CD14-positive monocyte (primary cell): ENCODE measurements around the gene TMEM144. TPM values are rescaled to one million over a fixed set of nuclear protein-coding genes. Genes with fewer than 3 reads are reported as not detected.

Experiments used
- DNase-seq, 3 donors: peaks; one replicate each; pipeline ENCODE4 v3.0.0-alpha.2; 2011 to 2022
- H2AFZ ChIP-seq: 2 replicates; pipeline ENCODE4 v1.6.0; 2012; ENCODE audit warnings: mild to moderate bottlenecking, low read depth, low read length, inconsistent platforms; ENCODE audit not compliant: insufficient read depth, poor library complexity, severe bottlenecking
- H3K27ac ChIP-seq, 2 donors: 1 replicate in 1 of 2; 2 replicates in 1 of 2; pipeline ENCODE4 v1.5.1; 2012 to 2013; ENCODE audit warnings: low read length in 2 of 2, control low read depth in 1 of 2, inconsistent platforms in 1 of 2, low read depth in 1 of 2, mild to moderate bottlenecking in 1 of 2
- H3K27me3 ChIP-seq, 2 donors: one replicate each; pipeline versions ENCODE4 v1.6.0 to v1.6.1; 2011 to 2013; ENCODE audit warnings: low read length in 2 of 2; ENCODE audit not compliant: control insufficient read depth in 2 of 2, insufficient read depth in 2 of 2
- H3K36me3 ChIP-seq, 2 donors: replicated peaks in 1 of 2; 1 replicate in 1 of 2; 2 replicates in 1 of 2; pipeline versions ENCODE4 v1.5.1 to v1.6.1; 2012 to 2013; ENCODE audit warnings: low read length in 2 of 2, control low read depth in 1 of 2, inconsistent platforms in 1 of 2, mild to moderate bottlenecking in 1 of 2; ENCODE audit not compliant: insufficient read depth in 2 of 2, control insufficient read depth in 1 of 2
- H3K4me1 ChIP-seq, 2 donors: 1 replicate in 1 of 2; 2 replicates in 1 of 2; pipeline versions ENCODE4 v1.5.1 to v1.6.1; 2012 to 2013; ENCODE audit warnings: low read length in 2 of 2, control low read depth in 1 of 2, inconsistent platforms in 1 of 2, mild to moderate bottlenecking in 1 of 2, moderate library complexity in 1 of 2; ENCODE audit not compliant: insufficient read depth in 2 of 2, control insufficient read depth in 1 of 2
- H3K4me2 ChIP-seq: replicated peaks from 2 replicates; pipeline ENCODE3; 2012; ENCODE audit warnings: low read length, moderate library complexity, mild to moderate bottlenecking; ENCODE audit not compliant: poor library complexity, severe bottlenecking; ENCODE audit errors: extremely low read depth
- H3K4me3 ChIP-seq, 3 experiments: fragments of 200-600 bp in 1 of 3; sonication (generic) in 1 of 3; replicated peaks in 1 of 3; 1 replicate in 2 of 3; 2 replicates in 1 of 3; pipeline ENCODE4 v1.5.1; 2011 to 2013; ENCODE audit warnings: low read length in 3 of 3, mild to moderate bottlenecking in 3 of 3, control low read depth in 2 of 3, low read depth in 2 of 3, inconsistent platforms in 1 of 3, moderate library complexity in 1 of 3
- H3K79me2 ChIP-seq: 2 replicates; pipeline ENCODE4 v1.6.0; 2012; ENCODE audit warnings: mild to moderate bottlenecking, control low read depth, inconsistent platforms, low read length, moderate library complexity; ENCODE audit not compliant: insufficient read depth
- H3K9ac ChIP-seq: 2 replicates; pipeline ENCODE4 v1.6.0; 2017; ENCODE audit warnings: low read length, mild to moderate bottlenecking; ENCODE audit not compliant: insufficient read depth, poor library complexity, severe bottlenecking
- H3K9me3 ChIP-seq, 2 donors: replicated peaks in 1 of 2; 1 replicate in 1 of 2; 2 replicates in 1 of 2; pipeline versions ENCODE4 v1.5.1 to v1.6.1; 2012 to 2013; ENCODE audit warnings: low read length in 2 of 2, control low read depth in 1 of 2; ENCODE audit not compliant: control insufficient read depth in 1 of 2, insufficient read depth in 1 of 2
- H4K20me1 ChIP-seq: 2 replicates; pipeline ENCODE4 v1.6.0; 2012; ENCODE audit warnings: mild to moderate bottlenecking, low read length, control low read depth, moderate library complexity; ENCODE audit not compliant: insufficient read depth
- H3K27ac Mint-ChIP-seq, 7 donors: one replicate each; pipeline ENCODE4 v1.8.0; 2020; ENCODE audit warnings: mild to moderate bottlenecking in 7 of 7, mixed read lengths in 7 of 7, moderate library complexity in 6 of 7, inconsistent platforms in 2 of 7
- H3K27me3 Mint-ChIP-seq, 3 donors: one replicate each; pipeline ENCODE4 v1.8.0; 2021 to 2022; ENCODE audit warnings: low read depth in 3 of 3, mild to moderate bottlenecking in 3 of 3, mixed read lengths in 3 of 3, moderate library complexity in 3 of 3, inconsistent platforms in 1 of 3
- H3K36me3 Mint-ChIP-seq, 2 donors: one replicate each; pipeline ENCODE4 v1.8.0; 2020; ENCODE audit warnings: mixed read lengths in 2 of 2, inconsistent platforms in 1 of 2, mild to moderate bottlenecking in 1 of 2
- H3K4me1 Mint-ChIP-seq: one replicate; pipeline ENCODE4 v1.8.0; 2020; ENCODE audit warnings: mild to moderate bottlenecking, mixed read lengths
- H3K4me3 Mint-ChIP-seq, 2 donors: one replicate each; pipeline ENCODE4 v1.8.0; 2020; ENCODE audit warnings: mild to moderate bottlenecking in 2 of 2, mixed read lengths in 2 of 2, moderate library complexity in 1 of 2
- H3K9me3 Mint-ChIP-seq, 7 donors: one replicate each; pipeline ENCODE4 v1.8.0; 2020 to 2022; ENCODE audit warnings: mixed read lengths in 7 of 7, mild to moderate bottlenecking in 6 of 7, moderate library complexity in 6 of 7, inconsistent platforms in 2 of 7
- CTCF ChIP-seq: fragments of 200-600 bp; IDR thresholded peaks from one replicate; pipeline ENCODE4 v1.8.0; 2022; ENCODE audit warnings: antibody characterized with exemption, mild to moderate bottlenecking
- WGBS: methylation state at CpG from one replicate; pipeline ENCODE4 v1.1.5; 2013; ENCODE audit warnings: missing lambda C conversion rate; ENCODE audit not compliant: insufficient coverage; 5-methylcytosine and 5-hydroxymethylcytosine counted together
- intact Hi-C, 2 donors: fragments of 100-400 bp; cut with micrococcal nuclease; formaldehyde crosslinking; loops; one replicate each; pipeline versions ENCODE4 v1.15.0 to v1.15.1; 2023
- polyA plus RNA-seq, 3 donors: library from polyadenylated mRNA; depleted of rRNA in 1 of 3; unstranded in 2 of 3; stranded (reverse) in 1 of 3; fragments of 300-500 nt in 2 of 3; fragments of >200 nt in 1 of 3; fragmentation: Illumina TruSeq in 2 of 3; gene quantifications; 1 replicate in 2 of 3; 2 replicates in 1 of 3; pipeline ENCODE4 v1.2.3, GENCODE V29; 2012 to 2021

TMEM144 gene
- polyA plus RNA-seq, 3 donors = 1.0 to 27.9 (median 1.5) TPM

- H3K36me3 ChIP-seq = no peaks in the 10 kb centered on the region
Measured at GRCh38 chr4:158280856-158281255, 70.6 kb downstream of the TMEM144 start.

GRCh38 chr4:158282252-158282651 lies 72.0 kb downstream of the TMEM144 start:
- no peak overlapping the region for H3K4me3 Mint-ChIP-seq
- Histone ChIP-seq H3K4me2 (no peak overlapping the region), H3K9ac (no peak overlapping the region)

More at GRCh38 chr4:158280856-158281255, 70.6 kb downstream of the TMEM144 start:
- H3K4me2 ChIP-seq = no peak overlapping the region
- no peaks in the 10 kb centered on the region for H3K4me1 ChIP-seq
- Mint-ChIP-seq H3K27ac (peak overlapping the region in 1 of 7 donors; percentile 27), H3K36me3 (peaks cover 0 to 16% of the 10 kb centered on the region in 2 donors), H3K4me1 (no peaks in the 10 kb centered on the region), H3K4me3 (no peak overlapping the region), H3K27me3 (peaks cover 0 to 2% (median 0%) of the 10 kb centered on the region in 3 donors), H3K9me3 (peaks cover 0 to 7% (median 2%) of the 10 kb centered on the region in 7 donors)
- no peak overlapping the region for H3K27ac ChIP-seq
- WGBS = 100% methylated on average over 1 of the region's 5 CpGs
- no peak for DNase-seq
- TF ChIP-seq CTCF = no peak
- intact Hi-C loops = no loop called here
- no peak overlapping the region for H3K9ac ChIP-seq
- H3K4me3 ChIP-seq = no peak overlapping the region
- no peaks in the 10 kb centered on the region for H3K9me3 ChIP-seq
- no peaks in the 10 kb centered on the region for H3K27me3 ChIP-seq
- no peaks in the 10 kb centered on the region for H3K79me2 ChIP-seq
- no peak overlapping the region for H2AFZ ChIP-seq
- H4K20me1 ChIP-seq = no peaks in the 10 kb centered on the region

More at GRCh38 chr4:158282252-158282651, 72.0 kb downstream of the TMEM144 start:
- Histone ChIP-seq H3K79me2 (no peaks in the 10 kb centered on the region), H3K4me1 (no peaks in the 10 kb centered on the region), H3K27ac (no peak overlapping the region), H3K27me3 (no peaks in the 10 kb centered on the region), H4K20me1 (no peaks in the 10 kb centered on the region), H3K4me3 (no peak overlapping the region), H3K36me3 (no peaks in the 10 kb centered on the region), H2AFZ (no peak overlapping the region), H3K9me3 (no peaks in the 10 kb centered on the region)
- H3K27me3 Mint-ChIP-seq = peaks cover 0 to 2% (median 0%) of the 10 kb centered on the region in 3 donors
- H3K36me3 Mint-ChIP-seq = peaks cover 0 to 5% of the 10 kb centered on the region in 2 donors
- H3K9me3 Mint-ChIP-seq = peaks cover 0 to 5% (median 0%) of the 10 kb centered on the region in 7 donors
- no peak for TF ChIP-seq CTCF
- no peaks in the 10 kb centered on the region for H3K4me1 Mint-ChIP-seq
- no peak overlapping the region for H3K27ac Mint-ChIP-seq
- no peak for DNase-seq
- intact Hi-C loops = no loop called here
- 71% methylated on average over 1 of the region's 3 CpGs for WGBS
